IPS DF 4.7 (cell line): ENCODE results near the gene INVS.
"Not testable (repeated sequence)": the region's sequence is repeated elsewhere in the genome, so short reads cannot be mapped to it uniquely, and the experiment has no call there.

Experiments used
- DNase-seq: peaks from one replicate; pipeline ENCODE4 v3.0.0-alpha.2; 2013; ENCODE audit warnings: low spot score; ENCODE audit errors: extremely low read depth

Gene INVS, protein sequence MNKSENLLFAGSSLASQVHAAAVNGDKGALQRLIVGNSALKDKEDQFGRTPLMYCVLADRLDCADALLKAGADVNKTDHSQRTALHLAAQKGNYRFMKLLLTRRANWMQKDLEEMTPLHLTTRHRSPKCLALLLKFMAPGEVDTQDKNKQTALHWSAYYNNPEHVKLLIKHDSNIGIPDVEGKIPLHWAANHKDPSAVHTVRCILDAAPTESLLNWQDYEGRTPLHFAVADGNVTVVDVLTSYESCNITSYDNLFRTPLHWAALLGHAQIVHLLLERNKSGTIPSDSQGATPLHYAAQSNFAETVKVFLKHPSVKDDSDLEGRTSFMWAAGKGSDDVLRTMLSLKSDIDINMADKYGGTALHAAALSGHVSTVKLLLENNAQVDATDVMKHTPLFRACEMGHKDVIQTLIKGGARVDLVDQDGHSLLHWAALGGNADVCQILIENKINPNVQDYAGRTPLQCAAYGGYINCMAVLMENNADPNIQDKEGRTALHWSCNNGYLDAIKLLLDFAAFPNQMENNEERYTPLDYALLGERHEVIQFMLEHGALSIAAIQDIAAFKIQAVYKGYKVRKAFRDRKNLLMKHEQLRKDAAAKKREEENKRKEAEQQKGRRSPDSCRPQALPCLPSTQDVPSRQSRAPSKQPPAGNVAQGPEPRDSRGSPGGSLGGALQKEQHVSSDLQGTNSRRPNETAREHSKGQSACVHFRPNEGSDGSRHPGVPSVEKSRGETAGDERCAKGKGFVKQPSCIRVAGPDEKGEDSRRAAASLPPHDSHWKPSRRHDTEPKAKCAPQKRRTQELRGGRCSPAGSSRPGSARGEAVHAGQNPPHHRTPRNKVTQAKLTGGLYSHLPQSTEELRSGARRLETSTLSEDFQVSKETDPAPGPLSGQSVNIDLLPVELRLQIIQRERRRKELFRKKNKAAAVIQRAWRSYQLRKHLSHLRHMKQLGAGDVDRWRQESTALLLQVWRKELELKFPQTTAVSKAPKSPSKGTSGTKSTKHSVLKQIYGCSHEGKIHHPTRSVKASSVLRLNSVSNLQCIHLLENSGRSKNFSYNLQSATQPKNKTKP

DNA sequence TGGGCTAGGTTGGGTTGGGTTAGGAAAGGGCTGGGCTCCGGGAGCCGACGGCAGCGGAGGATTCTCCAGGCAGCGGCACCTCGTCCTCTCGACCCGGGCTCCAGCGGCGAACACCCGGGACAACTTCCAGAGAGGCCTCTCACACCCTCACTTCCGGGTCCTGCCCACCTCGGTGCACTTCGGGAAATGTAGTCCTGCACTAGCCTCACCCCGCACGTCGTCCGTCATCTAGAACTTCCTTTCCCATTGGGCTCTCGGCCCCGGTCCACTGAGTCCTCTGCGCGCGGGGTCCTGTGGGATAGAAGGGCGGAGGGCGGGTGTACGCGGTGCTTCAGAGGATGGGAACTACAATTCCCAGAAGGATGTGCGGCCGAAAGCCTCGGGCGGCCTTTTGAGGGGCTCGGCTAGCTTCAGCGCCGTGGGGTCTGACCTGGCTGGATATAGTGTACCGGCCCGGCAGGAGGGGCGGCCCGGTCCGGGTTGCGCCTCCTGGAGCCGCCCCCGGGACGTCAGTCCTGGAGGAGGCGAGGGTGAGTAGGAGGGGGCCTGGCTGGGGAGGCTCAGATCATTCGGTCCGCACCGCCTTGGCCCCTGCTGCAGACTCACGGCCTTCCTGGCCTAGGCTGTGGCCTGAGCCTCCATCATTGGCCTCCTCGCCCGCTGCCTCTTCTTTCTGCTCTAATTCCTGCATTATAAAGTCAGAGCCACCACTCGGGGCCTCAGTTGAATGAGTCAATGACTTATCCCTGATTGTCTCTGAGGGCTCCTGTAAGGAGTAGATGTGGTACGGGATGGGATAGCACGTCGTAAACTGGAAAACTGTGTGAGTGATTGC is at the start of gene INVS, which contains the start of gene ERP44:
INVS (plus strand) TSS at position 357 of the 835 bp plus-strand sequence. CDS start 5,279 bp downstream, outside the sequence.
ERP44 (minus strand) TSS at position 114 of the 835 bp plus-strand sequence. CDS start 160 bp downstream, outside the sequence.
- DNase-seq, result peak; percentile 98

DNA sequence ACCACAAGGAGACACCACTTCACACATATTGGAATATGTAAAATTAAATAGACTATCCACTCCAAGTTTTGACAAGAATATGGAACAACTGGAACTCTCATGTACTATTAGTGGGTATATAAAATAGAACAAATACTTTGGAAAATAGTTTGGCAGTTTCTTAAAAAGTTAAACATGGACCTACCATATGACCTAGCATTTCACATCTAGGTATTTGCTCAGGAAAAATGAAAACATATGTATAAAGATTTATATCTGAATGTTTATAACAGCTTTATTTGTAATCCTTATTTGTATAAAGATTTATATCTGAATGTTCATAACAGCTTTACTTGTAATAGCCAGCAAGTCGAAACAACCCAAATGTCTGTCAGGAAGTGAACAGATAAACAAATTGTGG is 49.5 kb upstream of the INVS start:
- no peak for DNase-seq

DNA sequence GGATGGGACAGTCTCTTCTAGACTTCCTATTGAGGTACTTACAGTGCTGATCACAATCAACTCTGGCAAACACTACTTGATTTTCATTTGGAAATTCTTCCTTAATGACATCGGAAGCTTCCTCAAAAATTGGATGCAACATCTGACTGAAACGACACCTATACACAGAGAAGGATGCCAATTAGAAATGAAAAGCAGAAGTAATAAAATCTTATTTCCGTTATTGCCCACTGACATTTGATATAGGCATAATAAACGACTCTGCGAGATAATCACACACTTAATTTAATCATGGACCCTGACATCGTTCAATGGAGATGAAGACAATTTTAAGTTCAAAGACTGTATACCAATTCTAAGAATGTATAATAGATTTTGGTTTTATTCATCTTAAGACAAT is 46.7 kb upstream of the INVS start:
- no peak for DNase-seq

DNA sequence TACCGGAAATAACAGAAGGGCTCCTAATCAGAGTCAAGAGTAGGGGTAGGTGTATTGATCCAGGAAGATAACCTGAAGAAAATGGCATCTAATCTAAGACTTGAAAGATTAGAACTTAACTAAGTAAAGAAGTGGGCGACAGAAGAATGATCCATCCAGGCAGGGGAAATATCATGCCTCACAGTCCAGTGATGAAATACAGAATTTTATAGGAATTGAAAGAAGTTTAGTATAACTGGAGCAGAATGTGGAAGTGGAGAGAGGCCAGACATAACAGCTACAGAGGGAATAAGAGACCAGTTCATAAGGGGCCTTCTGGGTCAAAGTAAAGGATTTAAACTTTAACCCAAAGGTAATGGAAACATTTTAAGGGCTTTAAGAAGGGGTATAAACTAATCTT is 42.5 kb upstream of the INVS start:
- no peak for DNase-seq

DNA sequence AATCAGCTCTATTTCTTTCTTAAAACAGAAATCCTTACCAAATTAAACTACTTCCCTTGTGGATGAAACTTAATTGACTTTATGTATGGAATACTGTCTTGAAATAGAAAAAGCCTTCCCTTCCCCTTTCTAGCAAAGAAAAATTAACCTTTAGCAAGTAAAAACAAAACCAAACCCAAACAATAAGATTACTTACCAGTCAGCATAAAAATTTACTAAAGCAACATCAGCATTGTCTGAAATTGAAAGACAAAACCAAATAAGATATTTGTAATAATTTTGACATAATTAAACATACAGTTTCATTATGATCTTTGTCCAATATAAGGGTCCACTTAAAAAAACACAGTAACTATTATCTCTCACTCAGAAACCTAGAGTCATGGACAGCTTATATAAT is 41.4 kb upstream of the INVS start:
- no peak for DNase-seq

DNA sequence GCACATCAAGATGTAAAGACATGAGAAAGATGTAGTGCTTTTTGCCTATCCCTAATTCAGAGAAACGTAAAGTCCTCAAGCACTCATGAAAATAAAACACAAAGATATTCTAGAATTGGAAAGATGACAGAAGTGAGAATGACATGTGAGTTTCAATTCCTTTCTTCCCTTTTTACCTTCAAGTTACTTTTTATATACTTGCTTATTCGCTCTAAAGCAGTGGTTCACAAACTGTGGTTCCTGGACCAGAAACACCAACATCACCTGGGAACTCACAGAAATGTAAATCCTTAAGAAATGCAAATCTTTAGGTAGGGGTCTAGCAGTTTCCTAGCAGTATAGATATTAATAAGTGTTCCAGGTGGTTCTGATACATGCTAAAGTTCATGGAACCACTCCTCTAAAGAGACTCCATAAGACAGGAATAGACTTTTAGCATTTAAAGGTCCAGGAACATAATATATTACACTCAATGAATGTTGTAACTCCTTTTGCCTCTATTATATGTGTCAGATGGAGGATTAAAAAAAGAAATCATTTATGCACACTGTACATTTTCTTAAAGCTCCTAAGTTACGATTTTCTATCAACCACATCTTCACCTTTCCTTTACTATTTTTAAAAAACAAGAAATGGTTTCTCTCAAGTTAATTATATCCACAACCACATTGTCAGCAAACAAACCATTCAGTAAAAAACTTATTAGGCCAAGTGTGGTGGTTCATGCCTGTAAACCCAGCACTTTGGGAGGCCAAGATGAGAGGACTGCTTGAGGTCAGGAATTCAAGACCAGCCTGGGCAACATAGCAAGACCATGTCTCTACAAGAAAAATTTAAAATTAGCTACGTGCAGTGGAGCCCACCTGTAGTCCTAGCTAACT is 40.1 kb upstream of the INVS start:
- DNase-seq, result no peak

DNA sequence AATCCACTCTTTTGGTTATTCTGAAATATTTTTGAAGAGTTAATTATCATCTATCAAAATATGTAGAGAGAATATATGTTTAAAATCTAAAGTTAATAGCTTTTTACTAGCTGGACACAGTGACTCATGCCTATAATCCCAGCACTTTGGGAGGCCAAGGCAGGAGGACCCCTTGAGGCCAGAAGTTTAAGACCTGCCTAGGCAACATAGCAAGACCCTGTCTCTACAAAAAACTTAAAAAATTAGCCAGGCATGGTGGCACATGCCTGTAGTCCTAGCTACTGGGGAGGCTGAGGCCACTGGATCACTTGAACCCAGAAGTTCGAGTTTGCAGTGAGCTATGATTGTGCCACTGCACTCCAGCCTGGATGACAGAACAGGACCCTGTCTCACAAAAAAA is 36.4 kb upstream of the INVS start:
- DNase-seq, result not testable (repeated sequence)

DNA sequence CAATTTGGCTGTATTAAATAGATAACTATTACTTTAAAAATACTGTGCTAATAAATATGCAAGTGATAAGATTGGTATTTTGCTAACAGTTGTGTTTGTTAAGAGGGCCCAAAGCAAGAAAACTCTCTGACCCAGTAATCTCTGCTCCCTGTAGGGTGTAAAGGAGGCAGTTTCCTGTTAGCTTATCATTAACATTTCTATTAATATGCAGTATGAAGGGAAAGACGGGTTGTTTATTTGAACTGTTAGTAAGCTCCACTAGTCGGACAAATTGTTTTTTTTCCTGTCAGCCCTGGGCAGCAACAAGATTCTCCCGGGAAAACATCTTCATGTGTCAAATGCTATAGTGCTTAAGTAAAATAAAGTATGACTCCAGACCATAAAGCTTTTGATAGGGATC is 35.9 kb upstream of the INVS start:
- DNase-seq, result no peak

DNA sequence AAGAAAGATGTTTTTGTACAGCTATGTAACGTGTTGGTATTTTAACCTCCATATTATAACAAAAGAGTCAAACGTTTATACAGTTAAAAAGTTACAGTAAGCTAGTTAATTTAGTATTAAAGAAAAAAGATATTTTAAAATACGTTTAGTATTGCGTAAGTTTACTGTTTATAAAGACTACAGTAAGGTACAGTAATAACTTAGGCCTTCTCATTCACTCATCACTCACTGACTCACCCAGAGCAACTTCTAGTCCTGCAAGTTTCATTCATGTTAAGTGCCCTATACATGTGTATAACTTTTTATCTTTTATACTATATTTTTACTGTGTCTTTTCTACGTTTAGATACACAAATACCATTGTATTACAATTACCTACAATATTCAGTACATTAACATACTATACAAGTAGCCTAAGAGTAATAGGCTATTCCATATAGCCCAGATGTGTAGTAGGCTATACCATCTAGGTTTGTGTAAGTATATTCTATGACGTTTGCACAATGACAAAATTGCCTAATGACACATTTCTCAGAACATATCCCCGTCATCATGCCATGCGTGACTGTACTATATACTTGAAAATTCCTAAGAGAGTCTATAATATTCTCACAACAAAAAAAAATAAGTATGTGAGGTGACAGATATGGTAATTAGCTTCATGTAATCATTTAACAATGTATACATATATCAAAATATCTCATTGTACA is 34.0 kb upstream of the INVS start:
- no peak for DNase-seq

DNA sequence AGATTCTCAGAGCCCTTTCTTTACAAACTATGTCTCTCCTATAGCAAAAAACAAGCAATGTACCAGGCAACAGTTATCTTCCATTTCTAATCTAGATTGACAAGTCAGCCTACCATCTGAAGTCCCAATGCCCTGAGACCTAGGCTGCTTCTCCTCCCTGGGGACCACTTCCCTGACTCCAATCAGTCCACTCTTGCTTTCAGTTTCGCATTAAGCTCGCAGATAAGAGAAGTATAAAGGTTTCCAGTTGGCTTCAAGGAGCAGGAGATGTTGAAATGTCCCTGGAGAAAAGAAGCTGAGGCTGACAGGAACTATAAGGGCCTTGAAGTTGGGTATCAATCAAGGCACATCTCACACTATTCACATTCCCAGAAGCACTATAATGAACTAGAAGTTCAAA is 32.5 kb upstream of the INVS start:
- DNase-seq, result no peak

DNA sequence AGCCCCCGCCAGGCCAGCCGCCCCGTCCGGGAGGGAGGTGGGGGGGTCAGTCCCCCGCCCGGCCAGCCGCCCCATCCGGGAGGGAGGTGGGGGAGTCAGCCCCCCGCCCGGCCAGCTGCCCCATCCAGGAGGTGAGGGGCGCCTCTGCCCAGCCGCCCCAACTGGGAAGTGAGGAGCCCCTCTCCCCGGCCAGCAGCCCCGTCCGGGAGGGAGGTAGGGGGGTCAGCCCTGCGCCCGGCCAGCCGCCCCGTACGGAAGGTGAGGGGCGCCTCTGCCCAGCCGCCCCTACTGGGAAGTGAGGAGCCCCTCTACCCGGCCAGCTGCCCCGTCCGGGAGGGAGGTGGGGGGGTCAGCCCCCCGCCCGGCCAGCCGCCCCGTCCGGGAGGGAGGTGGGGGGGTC is 31.1 kb upstream of the INVS start:
- DNase-seq, result not testable (repeated sequence)

DNA sequence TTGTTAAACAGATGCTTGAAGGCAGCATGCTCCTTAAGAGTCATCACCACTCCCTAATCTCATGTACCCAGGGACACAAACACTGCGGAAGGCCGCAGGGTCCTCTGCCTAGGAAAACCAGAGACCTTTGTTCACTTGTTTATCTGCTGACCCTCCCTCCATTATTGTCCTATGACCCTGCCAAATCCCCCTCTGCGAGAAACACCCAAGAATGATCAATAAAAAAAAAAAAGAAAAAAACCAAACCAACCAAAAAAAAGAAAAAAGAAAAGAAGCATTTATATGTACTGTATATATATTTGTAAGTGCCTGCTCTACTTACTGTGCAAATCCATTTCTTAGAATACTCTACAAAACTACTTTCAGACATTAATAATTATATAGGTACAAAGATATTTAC is 30.0 kb upstream of the INVS start:
- not testable (repeated sequence) for DNase-seq

DNA sequence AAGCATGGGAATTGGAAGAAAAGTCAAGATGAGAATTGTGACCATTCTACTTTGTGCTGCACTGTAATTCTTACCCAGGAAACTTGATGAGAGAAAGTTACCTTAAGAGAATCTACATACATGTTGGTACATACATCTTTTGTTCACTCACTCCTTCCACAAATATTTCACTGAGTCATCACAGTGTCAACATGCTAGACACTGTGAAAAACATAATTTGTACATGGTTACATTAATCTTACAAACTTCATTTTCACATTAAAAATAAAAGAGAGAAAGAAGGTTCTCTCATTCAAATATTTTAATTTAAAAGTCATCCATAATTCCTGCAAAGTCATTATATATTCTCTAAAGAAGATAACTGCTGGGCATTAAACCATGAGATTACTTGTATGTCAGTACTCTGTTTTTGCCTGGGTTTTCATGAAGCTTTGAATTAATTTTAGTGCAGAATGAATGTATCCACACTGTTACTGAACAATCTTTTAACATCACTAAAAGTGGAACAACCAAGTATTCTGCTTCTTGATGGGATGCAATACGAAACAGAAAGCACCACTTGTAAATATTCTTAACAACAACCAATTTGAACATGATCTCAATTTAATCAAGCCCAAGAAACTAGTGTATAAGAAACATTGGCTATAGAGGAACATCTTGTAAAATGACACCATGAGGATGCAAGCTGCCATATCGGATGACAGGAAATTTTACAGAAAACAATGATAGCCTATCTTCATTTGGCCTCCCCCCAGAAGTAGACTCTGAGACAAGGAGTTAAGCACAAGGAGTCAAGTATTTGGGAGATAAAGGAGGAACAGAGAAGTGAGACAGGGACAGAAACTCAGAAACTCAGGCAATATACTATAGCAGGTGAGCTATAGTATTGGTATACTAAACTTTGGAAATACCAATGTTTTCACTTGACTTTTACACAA is 28.7 kb upstream of the INVS start:
- DNase-seq, result no peak

DNA sequence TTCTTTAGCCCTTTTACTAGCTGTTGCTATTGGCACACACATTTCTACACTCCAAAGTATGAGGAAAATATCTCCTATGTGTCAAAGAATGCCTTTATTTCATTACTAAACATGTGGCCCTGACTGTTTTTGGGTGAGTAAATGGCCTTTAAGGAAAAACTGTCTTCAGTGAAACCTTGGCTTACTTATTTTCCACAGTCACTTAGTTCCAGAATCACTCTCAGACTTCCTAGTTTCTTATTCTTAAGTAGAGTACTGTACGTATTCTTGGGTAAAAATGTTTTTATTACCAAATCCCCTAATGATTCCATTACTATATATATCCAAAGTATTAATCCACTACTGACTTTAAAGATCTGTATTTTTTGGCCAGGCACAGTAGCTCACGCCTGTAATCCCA is 27.8 kb upstream of the INVS start:
- DNase-seq, result no peak

DNA sequence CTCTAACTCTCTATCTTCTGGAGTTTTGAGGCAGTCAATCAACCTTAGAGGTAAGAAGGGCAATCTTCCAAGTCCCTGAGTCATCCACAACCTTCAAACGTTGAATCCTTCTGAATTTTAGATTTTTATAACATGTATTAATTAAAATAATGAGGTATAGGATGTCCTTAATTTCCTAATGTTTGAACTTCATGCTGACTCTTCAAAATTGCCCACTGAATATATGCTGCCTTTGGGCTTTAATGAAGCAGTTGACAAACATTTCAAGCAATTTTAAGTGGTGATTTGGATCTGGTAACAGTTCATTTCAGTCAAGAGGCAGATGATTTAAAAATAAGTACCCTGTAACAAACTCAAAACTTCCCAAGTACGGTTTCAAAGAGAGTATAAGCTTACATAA is 26.2 kb upstream of the INVS start:
- DNase-seq, result no peak

DNA sequence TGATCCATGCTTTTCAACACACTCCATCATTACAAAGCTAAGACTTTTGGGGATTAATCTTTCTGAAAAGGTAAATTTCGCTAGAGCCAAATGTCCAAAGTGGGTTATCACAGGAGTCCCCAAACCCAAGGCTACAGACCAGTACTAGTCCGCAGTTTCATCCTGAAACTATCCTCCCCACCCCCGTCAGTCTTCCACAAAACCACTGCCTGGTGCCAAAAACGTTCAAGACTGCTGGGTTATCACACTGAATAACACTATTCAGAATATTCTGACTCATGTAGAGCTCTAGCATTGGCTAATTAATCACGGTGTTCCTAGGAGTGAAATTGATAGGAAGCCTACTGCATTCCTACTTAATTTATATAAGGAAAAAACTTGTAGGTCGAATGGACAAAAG is 24.9 kb upstream of the INVS start:
- no peak for DNase-seq

DNA sequence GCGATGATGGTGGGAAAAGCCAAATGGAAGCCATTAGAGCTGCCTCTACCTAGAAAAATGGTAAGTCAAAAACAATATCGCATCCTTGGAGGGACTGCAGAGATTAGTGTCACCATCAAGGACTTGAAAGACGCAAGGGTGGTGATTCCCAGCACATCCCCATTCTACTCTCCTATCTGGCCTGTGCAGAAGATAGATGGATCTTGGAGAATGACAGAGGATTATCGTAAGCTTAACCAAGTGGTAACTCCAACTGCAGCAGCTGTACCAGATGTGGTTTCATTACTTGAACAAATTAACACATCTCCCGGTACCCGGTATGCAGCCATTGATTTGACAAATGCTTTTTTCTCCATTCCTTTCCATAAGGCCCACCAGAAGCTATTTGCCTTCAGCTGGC is 24.1 kb upstream of the INVS start:
- no peak for DNase-seq

DNA sequence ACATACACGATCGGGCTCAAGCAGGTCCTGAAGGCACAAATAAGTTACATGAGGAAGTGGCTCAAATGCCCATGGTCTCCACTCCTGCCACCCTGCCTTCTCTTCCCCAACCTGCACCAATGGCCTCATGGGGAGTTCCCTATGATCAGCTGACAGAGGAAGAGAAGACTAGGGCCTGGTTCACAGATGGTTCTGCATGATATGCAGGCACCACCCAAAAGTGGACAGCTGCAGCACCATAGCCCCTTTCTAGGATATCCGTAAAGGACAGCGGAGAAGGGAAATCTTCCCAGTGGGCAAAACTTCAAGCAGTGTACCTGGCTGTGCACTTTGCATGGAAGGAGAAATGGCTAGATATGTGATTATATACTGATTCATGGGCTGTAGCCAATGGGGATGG is 22.8 kb upstream of the INVS start:
- DNase-seq, result not testable (repeated sequence)
